ENCODE data around the gene F2RL2. TPM values are rescaled to one million over a fixed set of nuclear protein-coding genes. Genes with fewer than 3 reads are reported as not detected.

The F2RL2 gene
- total RNA-seq, 1 donor from 2014 or later: not detected

DNA sequence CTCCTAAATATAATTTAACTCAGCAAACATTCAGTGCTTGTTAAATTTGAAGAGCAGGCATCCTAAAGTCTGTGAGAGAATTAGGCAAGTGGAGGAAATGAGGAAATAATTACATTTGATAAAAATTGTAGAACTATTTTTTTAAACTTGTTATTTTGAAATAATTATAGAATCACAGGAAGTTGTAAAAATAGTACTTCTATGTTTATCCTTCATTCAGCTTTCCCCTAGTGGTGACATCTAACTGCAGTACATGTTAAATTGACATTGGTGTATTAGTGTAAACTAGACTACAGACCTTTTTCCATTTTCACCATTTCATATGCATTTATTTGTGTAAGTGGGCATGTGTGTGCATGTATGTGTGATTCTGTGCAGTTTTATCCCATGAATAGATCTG is 51.6 kb downstream of the F2RL2 start:
- TF ChIP-seq, protein P1, sequence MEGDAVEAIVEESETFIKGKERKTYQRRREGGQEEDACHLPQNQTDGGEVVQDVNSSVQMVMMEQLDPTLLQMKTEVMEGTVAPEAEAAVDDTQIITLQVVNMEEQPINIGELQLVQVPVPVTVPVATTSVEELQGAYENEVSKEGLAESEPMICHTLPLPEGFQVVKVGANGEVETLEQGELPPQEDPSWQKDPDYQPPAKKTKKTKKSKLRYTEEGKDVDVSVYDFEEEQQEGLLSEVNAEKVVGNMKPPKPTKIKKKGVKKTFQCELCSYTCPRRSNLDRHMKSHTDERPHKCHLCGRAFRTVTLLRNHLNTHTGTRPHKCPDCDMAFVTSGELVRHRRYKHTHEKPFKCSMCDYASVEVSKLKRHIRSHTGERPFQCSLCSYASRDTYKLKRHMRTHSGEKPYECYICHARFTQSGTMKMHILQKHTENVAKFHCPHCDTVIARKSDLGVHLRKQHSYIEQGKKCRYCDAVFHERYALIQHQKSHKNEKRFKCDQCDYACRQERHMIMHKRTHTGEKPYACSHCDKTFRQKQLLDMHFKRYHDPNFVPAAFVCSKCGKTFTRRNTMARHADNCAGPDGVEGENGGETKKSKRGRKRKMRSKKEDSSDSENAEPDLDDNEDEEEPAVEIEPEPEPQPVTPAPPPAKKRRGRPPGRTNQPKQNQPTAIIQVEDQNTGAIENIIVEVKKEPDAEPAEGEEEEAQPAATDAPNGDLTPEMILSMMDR (IDR thresholded peaks at IDR 0.05; ENCODE audit: unreplicated experiment): no peak
- no peak for DNase-seq (ENCODE audit: low spot score, unreplicated experiment)
- Mint-ChIP-seq H3K27ac (no peak overlapping the region), H3K27me3 (peaks cover under 1% of the 10 kb centered on the region), H3K4me3 (ENCODE audit: low read depth) (no peak overlapping the region), H3K9me3 (ENCODE audit: low read depth) (no peaks in the 10 kb centered on the region), H3K36me3 (ENCODE audit: insufficient read depth) (no peaks in the 10 kb centered on the region), H3K4me1 (ENCODE audit: low read depth) (no peaks in the 10 kb centered on the region)

DNA sequence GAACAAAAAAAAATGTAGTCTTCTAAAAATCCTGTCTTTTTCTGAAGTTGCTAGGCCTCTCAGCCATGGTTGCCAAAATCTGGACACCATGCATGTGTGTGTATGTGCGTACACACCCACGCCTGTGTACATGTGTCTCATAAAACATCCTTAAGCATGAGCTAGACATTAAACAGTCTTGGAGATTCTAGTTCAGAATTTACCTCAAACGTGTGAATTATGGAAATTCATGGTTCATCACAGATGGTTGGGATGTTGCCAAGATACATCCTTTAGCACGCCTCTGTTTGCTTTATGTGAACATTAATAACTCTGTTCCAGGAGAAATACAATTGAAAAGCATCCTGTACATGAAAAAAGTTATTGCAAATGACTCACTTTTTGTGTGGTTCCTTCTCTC is 53.0 kb downstream of the F2RL2 start:
- Mint-ChIP-seq H3K4me3 (ENCODE audit: low read depth) (no peak overlapping the region), H3K27ac (no peak overlapping the region), H3K4me1 (ENCODE audit: low read depth) (no peaks in the 10 kb centered on the region), H3K36me3 (ENCODE audit: insufficient read depth) (no peaks in the 10 kb centered on the region), H3K9me3 (ENCODE audit: low read depth) (no peaks in the 10 kb centered on the region), H3K27me3 (peaks cover 2% of the 10 kb centered on the region)
- DNase-seq (ENCODE audit: low spot score, unreplicated experiment): no peak
- TF ChIP-seq, protein P1 (IDR thresholded peaks at IDR 0.05; ENCODE audit: unreplicated experiment): no peak

Other genes with a start within 250 kb of the F2RL2 start
- gene IQGAP2, start 220.1 kb downstream of the F2RL2 start, total RNA-seq: 16.7 and 17.2 TPM in 2 replicates
- 25.1 and 28.7 TPM in 2 replicates for gene F2R, start 92.7 kb upstream of the F2RL2 start, total RNA-seq
- 6.5 and 10.0 TPM in 2 replicates for gene F2RL1, start 195.6 kb upstream of the F2RL2 start, total RNA-seq
- 1.2 and 1.7 TPM in 2 replicates for gene S100Z, start 226.6 kb upstream of the F2RL2 start, total RNA-seq

All from progenitor cell of endocrine pancreas (in vitro differentiated cells).